ENCODE data around the gene TMEM252.
A peak's percentile ranks its signal among the peaks of the same experiment; 100 is the strongest.

Gene TMEM252

DNA sequence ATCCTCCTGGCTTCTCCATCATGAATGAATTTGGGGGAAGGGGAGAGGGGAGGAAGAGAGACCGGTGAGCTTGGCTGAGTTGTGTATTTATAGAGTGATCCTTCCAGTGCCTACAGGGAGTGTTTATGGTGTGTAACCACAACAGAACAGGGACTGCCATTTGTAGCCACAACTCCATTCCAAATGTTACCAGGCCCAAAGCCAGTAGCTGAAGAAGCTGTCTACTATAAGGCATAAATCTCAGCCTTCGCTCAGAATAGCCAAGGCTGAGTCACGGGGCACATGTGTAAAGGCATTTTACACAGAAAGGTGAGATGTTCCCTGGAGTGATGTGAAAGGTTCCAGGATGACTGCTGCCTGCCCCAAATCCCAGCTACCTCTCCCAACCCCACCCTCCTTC lies 2.5 kb downstream of the TMEM252 start:
- no peak for DNase-seq

DNA sequence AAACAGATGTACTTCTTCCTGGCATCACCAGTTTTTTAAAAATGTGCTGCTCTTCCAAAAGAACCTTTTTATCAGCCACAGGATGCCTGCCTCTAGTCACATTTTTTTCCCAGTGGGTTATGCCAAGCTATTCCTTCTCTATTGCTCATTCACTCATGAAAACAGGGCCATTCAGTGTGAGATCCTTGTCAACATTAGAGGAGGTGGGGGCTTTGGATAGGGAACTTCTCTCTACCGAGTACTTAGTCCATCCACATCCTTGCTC lies 3.1 kb downstream of the TMEM252 start:
- no peak for DNase-seq

DNA sequence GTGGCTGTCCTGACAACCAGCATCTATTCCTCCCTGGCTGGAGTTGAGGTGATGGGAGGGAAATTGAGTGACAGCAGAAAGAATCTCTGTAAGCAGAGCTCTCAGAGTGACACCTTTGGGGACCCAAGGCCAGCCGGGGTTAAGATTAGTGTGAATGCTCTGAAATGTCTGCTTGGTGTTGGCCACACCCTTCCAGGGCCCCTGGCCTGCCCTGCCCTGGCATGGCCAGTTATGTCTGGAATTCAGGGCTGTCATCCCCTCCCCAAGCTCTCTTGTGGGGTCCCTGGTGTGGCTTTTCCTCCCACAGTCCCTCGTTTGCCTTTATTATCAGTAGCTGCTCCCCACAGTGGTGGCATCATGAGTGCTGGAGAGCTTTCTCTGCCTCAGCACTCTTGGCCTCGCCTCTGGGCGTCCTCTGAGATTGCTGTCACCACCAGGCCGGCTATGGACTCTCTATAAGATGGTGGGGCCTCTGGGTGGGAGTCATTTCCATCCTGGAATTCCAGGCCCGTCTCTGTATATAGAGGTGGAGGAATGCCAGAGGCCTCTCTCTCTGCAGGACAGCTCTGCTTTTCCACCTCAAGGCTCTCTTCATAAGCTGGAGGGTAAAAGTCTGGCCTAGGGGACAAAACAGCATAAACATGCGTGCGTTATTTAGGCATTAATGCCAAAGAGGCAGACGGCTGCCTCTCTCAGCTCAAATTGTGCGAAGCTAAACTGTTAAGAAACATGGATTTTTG lies 3.6 kb downstream of the TMEM252 start:
- no peak for DNase-seq

DNA sequence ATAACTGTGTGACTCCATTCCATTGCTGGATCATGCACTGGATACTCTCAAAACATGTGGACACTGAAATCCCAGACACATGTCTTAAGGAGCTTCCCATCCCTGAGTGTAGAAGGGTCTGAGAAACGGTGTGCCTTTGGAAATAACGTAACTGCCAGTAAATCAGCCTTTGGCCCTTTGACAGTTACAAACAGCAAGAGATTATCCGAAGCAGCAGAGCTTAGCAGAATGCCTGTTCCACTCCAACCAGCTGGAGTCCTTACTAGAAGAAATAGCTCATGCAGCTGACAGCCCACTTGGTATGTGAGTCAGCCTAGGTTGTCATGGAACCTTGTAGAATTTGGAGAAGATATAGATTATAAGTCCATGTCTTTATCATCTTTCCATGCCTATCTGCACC lies 7.0 kb downstream of the TMEM252 start:
- no peak for DNase-seq

DNA sequence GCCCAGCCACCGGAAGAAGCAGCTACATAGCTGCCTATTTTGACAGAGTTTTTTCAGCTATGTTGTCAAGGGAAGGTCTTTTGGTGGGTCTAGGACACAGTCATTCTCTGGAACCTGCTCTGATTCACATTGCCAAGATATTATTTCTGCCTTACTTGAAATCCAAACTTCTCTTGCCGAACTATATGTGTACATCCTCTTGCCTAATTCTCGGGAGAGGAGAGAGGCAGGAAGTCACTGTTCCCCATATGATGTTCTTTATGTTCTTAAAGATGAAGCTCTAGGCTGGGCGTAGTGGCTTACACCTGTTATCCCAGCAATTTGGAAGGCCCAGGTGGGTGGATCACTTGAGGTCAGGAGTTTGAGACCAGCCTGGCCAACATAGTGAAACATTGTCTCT lies 8.6 kb downstream of the TMEM252 start:
- no peak for DNase-seq

DNA sequence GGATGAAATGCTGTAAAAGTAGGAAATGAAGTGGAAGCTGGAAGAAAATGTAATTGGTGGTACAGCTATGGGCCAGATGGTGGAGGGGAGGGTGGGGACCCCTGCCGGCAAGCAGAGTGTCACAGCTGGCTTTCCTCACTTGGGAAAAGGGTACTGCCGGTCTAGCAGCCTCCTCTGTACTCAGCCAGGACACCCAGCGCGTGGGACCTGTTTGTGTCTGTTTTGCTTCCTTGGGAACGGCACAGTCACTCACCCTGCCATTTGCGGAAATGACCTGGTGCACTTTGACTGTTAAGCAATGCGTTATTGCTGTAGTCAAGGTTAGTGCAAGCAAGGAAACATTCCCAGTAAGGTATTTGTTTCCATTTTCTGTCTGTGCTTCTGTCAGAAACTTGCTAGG lies 10.1 kb downstream of the TMEM252 start:
- no peak for DNase-seq

DNA sequence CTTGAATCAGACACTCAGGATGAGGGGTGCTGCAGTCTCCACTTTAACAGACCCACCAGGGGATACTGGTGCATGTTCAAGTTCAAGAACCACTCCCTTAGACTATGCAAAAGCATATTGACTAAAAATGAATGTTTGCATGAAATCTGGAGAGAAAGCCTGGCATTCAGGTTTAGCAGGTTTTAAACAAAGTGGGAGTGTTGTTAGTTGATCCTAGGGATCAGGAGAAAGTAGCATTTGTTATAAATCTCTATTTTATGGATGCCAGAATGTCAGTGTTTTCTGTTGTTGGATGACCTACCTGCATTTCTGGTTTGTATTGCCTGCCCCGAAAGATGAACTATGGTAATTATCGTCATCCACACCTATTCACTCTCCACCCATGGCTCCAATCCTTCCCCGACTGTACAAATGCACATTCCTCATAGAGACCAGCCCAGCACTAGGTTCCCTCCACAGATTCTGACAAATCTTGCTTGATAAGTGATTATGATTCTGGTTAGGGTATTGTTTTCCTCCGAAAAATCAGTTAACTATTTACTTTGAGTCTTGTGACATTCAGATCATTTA lies 17.2 kb downstream of the TMEM252 start:
- DNase-seq: no peak

DNA sequence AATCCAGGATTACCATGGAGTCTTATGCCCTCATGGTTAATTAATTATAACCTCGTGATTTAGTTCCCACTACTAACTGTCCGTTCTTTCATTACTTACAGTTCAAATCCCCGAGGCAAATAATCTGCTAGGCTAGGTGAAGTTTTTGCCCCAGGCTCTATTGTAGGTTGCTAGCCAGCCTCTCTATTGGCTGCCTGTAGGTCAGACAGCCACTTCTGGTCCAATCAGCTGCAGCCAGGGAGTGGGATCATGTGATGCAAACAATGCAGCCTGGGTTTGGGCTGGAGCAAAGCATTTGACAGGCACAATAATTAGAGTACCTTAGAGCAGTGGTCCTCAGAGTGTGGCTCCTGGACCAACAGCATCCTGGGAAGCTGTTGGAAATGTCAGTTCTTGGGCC lies 17.7 kb downstream of the TMEM252 start:
- DNase-seq: no peak

DNA sequence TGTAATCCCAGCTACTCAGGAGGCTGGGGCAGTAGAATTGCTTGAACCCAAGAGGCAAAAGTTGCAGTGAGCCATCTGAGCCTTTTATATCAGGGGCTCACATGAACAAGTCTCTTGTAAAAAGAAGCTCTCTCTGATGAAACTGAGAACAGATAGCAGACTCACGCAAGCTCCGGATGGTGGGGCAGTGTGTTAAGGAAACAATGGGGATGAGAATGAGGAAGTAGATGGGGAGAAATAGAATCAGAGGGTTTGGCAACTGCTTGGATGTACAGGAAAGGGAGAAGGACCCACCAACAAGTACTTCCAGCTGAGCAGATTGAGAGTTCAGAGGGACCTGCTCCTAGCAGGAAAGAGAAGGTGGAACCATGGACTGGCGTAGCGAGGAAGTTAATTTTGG lies 18.6 kb downstream of the TMEM252 start:
- DNase-seq: no peak

DNA sequence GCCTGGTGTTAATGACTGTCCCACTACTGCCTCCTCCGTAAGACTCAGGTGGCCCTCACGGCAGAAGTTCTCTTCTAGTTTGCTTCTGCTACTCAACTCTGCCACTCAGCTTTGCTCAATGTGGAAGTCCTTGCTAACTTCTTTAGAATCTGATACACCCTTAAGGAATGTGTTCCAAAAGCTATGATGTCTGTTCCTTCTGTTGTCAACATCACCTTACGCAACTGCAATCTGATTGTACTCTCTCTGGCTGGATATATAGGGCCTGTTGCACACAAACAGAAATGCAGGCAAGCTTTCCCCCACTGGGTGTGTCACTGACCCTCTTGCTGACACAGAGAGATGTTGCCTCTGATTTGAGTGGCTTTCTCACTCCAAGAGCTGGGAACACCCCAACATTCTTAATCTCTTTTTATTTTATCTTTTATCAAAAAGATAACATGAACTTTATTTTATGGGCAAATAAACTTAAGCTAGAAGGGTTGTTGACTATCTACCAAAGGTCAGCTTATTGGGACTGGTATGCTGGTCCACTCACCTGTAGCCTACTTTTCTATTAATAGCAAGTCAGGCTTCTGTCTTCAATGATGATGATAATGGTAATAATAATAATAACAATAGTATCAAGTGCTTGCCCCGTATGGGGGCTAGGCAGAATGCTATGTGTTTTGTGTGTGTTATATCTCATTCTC lies 25.2 kb downstream of the TMEM252 start:
- DNase-seq: no peak

DNA sequence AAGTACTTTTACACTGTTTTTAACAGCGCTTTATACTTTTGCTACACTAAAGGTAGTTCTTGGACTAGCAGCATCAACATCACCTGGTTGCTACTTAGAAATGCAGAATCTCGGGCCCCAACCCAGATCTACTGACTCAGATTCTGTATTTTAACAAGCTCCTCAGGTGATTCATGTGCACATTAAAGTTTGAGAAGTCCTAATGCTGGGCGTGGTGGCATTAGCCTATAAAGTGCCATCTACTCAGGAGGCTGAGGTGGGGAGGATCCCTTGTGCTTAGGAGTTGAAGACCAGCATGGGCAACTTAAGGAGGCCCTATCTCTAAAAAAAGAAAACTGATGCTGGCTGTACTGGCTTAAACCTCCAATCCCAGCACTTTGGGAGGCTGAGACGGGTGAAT lies 26.7 kb downstream of the TMEM252 start:
- no peak for DNase-seq

DNA sequence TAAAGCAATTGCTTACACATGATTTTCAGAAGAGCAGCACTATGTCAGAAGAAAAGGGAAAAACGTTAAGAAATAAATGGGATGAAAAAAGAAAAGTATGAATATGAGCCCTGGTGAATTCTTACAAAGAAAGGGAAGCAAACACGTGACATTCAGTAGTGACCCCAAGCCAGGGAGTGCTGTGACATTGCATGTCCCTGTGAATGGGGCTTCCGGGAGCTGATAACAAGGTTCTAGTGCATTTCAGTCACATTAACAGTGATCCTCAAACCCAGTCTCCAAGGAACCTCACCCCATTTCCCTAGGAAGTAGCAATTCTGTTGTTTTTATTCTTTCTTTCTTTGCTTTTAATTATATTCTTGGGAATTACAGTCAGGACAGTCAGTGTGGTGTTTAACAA lies 27.3 kb downstream of the TMEM252 start:
- no peak for DNase-seq

DNA sequence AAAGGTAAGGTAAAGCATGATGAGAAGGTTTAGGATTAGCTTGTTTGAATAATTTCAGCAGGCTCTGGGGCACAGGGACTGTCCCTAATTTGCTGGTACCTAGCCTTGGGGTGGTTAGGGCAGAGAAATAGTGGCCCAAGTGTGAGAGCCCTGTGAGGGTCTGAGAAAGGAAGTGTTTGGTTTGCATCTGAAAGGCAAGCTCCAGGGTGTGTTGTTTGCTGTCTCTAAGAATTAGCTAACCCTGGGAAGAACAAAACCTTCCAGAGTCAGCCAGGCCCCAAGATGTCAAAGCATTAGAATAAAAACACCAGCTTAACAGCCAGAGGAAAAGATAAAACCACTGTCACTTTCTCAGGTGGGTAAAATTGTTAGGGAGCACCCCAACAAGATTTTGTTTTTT lies 31.0 kb downstream of the TMEM252 start:
- DNase-seq: no peak

DNA sequence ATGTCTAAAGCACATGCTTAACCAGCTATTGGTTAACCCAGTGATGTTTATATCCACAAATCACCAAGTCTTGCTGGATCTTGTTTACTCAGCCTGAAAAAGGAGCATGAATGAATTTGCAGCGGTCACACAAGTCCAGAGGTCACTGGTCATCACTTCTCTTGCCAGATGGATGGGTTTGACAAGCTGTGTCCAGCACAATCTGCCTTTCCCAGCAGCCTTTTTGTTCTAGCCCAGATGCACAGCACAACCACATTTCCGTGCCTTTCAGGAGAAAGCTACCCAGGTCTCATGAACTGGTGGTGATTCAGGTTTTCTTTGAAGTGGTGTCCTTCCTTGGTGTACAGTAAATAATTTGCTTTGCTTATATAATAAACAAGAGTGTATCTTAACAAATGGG lies 32.1 kb downstream of the TMEM252 start:
- no peak for DNase-seq

DNA sequence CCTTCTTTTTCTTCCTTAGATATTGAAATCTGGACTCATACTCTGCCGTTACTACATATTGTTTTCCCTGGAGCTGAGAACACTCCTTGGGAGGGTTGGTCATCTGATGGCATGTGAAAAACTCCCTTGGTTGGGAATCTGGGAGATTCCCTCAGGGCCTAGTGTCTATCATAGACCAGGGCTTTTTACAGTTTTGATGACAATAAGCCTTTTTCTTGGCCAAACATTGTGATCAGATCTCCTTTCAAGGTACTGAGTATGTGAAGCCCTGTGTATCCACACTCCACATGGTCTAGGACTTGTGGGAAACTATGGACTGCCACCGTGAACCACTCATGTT lies 32.9 kb downstream of the TMEM252 start:
- DNase-seq: no peak

DNA sequence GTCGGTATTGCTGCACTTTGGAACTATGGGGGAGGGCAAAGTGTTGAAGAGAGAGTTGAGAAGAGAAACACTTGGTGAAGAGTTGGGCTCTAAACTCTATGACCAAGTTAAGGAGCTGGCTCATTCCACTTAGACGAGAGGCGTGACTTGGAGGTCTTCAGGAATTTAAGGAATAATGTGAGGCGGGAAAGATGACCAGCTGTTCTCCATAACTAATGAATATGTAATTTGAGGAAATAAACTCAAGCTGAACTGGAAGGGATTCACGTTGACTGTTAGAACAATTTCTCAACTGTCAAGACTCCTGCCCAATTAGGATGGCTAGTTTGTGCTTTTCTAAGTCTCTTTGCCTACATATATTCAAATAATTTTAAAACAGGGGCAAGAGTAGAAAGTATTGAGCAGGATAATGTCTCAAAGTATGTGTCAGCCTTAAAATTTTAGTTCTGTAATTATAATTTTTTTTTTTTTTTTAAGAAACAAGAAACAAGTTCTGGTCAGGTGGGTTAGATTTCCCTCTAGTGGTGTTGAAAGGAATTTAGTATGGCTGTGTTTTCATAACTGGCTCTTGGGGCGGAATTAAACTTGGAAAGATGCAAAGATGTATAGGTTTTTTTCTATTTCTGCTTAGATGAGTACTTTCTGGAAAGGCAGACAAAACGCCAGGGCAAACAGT lies 33.4 kb downstream of the TMEM252 start:
- no peak for DNase-seq

DNA sequence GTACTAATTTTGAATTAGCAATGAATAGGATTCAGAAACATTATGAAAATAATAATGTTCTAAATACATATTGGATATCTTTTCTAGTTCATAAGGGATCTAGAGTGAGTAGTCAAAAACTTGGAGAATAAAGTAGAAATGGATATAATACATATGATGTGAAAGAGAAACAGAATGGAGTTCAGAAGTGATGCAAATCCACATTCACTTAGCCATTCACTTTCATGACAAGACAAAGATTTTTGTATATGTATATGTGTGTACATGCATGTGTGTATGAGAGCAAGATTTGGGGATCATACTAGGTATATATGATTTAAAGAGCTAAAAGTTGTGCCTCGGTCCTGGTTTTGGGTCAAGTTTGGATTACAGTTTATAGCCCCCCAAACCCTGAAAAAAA lies 34.1 kb downstream of the TMEM252 start:
- DNase-seq: no peak

DNA sequence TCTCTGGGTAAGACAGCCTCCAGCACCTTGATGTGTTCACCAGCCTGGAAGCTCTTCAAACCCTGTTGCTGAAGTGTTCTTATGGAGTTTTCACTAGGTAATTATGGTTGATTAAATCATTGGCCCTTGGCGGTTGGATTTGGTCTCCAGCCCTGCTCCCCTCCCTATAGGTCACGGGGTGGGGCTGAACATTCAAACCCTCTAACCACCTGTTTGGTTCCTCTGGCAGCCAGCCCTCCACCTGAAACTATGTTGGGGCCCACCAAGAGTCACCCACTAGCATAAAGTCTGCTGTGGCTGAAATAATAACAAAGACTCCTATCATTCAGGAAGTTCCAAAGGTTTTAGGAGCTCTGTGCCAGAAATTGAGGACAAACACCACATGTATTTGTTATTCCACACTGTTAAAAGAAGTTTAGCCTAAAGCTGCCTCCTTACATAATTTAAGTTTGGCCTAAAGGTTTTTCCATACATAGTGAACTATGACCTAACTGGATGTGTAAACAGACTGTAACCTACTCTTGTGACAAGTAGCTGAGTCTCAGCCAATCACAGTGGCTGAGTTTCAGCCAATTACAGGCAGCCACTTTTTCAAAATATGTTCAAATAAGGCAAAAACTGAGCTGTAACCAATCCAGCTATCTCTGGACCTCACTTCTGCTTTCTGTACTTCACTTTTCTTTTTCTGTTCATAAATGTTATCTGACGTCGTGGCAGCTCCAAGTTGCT lies 34.8 kb downstream of the TMEM252 start:
- DNase-seq: no peak

DNA sequence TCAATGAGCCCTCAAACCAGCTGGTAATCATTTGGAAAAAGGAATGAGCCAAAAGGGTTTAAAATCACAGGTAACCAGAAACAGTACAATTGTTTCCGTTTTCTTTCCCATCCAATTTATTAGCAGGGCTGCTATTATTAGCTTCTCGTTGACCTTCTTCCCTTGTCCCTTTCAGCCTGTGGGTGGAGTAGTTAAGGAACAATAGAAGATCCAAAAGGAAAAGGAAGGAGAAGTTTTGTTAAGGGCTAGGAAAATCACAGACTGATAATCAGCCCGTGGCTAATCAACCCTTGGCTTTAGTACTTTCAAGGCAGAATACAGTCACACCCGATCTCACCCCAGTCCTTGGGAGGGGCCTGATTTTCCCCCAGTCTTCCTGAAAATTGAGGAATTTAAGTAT lies 38.4 kb downstream of the TMEM252 start:
- no peak for DNase-seq

DNA sequence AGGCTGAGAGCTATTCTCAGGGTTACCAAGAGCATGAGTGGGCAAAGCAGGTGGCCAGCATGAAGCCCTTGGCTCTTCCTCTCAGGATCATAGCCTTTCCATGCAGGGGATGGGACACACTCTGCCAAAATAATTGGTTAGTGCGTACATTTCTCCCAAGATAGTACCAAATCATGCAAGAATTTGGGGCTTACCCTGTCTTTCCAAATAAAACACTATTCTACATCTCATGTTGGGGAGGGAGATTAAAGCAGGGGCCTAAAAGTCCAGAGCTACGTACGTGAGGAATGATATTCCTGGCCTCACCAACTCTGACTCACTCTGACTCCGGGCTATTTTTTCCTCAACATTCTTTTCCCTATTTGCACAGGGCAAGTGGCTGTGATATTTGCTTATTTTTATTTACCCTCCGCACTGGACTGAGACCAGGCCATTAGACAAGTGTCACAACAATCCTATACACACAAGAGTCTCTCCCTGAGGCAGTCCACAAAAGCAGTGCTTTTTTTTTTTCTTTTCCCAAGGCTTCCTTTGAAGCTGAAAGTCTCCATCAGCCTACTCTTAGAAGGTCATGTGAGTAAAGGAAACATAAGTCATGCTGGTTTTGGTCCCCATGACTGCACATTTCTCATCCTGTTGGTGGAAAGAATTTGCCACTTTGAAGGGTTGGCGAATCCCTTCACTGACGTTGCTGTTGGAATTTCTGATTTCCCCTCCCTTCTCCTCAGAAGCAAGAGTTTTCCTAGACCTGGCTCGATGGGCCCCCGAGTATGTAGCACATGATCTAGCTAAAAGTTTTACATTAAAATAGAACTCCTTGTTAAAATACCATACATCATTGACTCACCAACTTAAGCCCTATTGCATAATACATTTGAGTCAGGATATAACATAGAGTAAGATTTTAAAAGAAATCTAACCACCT lies 40.0 kb downstream of the TMEM252 start:
- peak; percentile 2 for DNase-seq

DNA sequence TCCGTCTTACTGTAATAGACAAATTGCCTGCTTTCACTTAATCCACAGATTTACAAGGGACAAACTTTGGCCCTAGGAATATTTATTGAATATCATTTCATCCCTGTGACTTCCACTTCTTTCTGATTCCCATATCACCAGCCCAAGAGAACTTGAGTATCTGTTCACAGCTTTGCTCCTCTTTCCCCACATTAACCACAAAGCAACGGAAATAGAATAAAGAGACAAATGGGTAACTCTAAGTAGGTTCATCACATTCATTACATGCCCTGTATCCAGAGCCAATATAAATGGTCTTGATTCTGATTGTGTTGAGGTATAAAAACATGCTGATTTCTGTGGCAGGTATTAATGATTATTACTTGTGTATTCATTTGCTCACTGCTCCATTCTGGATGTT lies 41.9 kb downstream of the TMEM252 start:
- no peak for DNase-seq

DNA sequence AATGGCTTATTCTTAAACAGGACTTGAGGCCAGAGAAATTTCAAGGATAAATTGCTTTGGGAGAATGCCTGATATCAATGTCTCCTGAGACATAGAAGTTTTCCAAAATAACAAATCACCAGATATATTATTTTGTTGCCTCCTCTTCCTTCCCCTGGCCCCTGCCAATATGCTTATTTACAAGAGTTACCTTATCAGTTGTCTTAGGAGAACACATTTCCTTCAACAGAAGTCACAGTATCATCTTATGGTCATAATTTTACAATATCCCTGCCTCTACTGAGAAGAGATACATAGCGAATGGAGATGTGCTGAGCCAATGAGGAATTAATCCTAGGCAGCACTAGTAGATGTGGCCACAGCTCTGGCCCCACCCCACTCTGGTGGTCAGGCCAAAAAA lies 43.1 kb downstream of the TMEM252 start:
- DNase-seq: no peak

DNA sequence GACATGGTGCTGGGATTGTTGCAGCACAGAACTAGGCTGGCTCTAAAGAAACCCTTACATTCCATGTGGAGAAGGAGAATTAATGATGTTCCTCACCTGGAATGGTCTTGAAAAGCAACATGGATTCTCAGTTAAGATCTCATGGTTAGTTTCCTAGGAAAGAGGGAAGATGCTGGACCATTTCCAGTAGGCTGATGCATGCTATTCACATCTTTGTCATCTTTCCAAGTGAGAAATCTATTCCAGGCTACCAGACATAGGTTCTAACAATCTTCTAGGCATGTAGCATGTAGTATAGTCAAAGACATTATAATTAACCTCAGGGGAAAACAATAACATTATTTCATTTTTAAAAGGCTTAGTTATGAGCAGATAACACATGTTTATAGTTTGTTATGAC lies 44.3 kb downstream of the TMEM252 start:
- no peak for DNase-seq

Measured in DMS79 (cell line).